ENCODE results near the gene AKR1D1. TPM values are rescaled to one million over a fixed set of nuclear protein-coding genes. Genes with fewer than 3 reads are reported as not detected.
"Not testable (repeated sequence)": the region's sequence is repeated elsewhere in the genome, so short reads cannot be mapped to it uniquely, and the experiment has no call there.

Gene AKR1D1
- total RNA-seq, result not detected in 2 replicates

GRCh38 chr7:138076196-138076595 lies at the start of gene AKR1D1:
Gene AKR1D1, plus strand, starts transcription at chr7:138076459. Its CDS starts 60 bp downstream, at chr7:138076519.
- no peak for DNase-seq (ENCODE audit: low read depth, low spot score)

- DNase-seq (ENCODE audit: low read depth, low spot score), result no peak
Observed at GRCh38 chr7:138027100-138027499, 49.2 kb upstream of the AKR1D1 start.

GRCh38 chr7:138029126-138029525 lies 47.1 kb upstream of the AKR1D1 start:
- DNase-seq (ENCODE audit: low read depth, low spot score), result no peak

GRCh38 chr7:138029941-138030340 lies 46.3 kb upstream of the AKR1D1 start:
- no peak for DNase-seq (ENCODE audit: low read depth, low spot score)

GRCh38 chr7:138030679-138031351 lies 45.4 kb upstream of the AKR1D1 start:
- DNase-seq (ENCODE audit: low read depth, low spot score), result no peak

- DNase-seq (ENCODE audit: low read depth, low spot score), result no peak
Observed at GRCh38 chr7:138032186-138032585, 44.1 kb upstream of the AKR1D1 start.

GRCh38 chr7:138032770-138033169 lies 43.5 kb upstream of the AKR1D1 start:
- no peak for DNase-seq (ENCODE audit: low read depth, low spot score)

GRCh38 chr7:138033241-138033640 lies 43.0 kb upstream of the AKR1D1 start:
- no peak for DNase-seq (ENCODE audit: low read depth, low spot score)

GRCh38 chr7:138036135-138036534 lies 40.1 kb upstream of the AKR1D1 start:
- no peak for DNase-seq (ENCODE audit: low read depth, low spot score)

- DNase-seq (ENCODE audit: low read depth, low spot score), result not testable (repeated sequence)
Observed at GRCh38 chr7:138040063-138040462, 36.2 kb upstream of the AKR1D1 start.

- no peak for DNase-seq (ENCODE audit: low read depth, low spot score)
Observed at GRCh38 chr7:138044897-138045296, 31.4 kb upstream of the AKR1D1 start.

- DNase-seq (ENCODE audit: low read depth, low spot score), result no peak
Observed at GRCh38 chr7:138047907-138048306, 28.4 kb upstream of the AKR1D1 start.

- no peak for DNase-seq (ENCODE audit: low read depth, low spot score)
Observed at GRCh38 chr7:138049505-138050116, 26.6 kb upstream of the AKR1D1 start.

GRCh38 chr7:138051712-138052247 lies 24.5 kb upstream of the AKR1D1 start:
- not testable (repeated sequence) for DNase-seq (ENCODE audit: low read depth, low spot score)

GRCh38 chr7:138052696-138053095 lies 23.6 kb upstream of the AKR1D1 start:
- DNase-seq (ENCODE audit: low read depth, low spot score), result no peak

GRCh38 chr7:138055698-138056097 lies 20.6 kb upstream of the AKR1D1 start:
- DNase-seq (ENCODE audit: low read depth, low spot score), result not testable (repeated sequence)

- DNase-seq (ENCODE audit: low read depth, low spot score), result no peak
Observed at GRCh38 chr7:138063400-138063799, 12.9 kb upstream of the AKR1D1 start.

- no peak for DNase-seq (ENCODE audit: low read depth, low spot score)
Observed at GRCh38 chr7:138064856-138065357, 11.4 kb upstream of the AKR1D1 start.

GRCh38 chr7:138065827-138066226 lies 10.4 kb upstream of the AKR1D1 start:
- no peak for DNase-seq (ENCODE audit: low read depth, low spot score)

GRCh38 chr7:138066954-138067394 lies 9.3 kb upstream of the AKR1D1 start:
- DNase-seq (ENCODE audit: low read depth, low spot score), result no peak

- DNase-seq (ENCODE audit: low read depth, low spot score), result no peak
Observed at GRCh38 chr7:138067774-138068173, 8.5 kb upstream of the AKR1D1 start.

- DNase-seq (ENCODE audit: low read depth, low spot score), result no peak
Observed at GRCh38 chr7:138070908-138071307, 5.4 kb upstream of the AKR1D1 start.

GRCh38 chr7:138072726-138073125 lies 3.5 kb upstream of the AKR1D1 start:
- DNase-seq (ENCODE audit: low read depth, low spot score), result no peak

Measured in pulmonary artery endothelial cell (primary cell).